GM12878 (cell line): ENCODE data around the gene A3GALT2.

Experiments
- CHD4 ChIP-seq: fragments of 200-600 bp; sonication (generic); IDR thresholded peaks from 2 replicates; pipeline ENCODE4 v1.6.1; 2016; ENCODE audit warnings: mild to moderate bottlenecking
- EP300 ChIP-seq, 2 experiments: fragments of 150-350 bp in 1 of 2; IDR thresholded peaks; 2 replicates each; pipeline ENCODE4 v1.6.1; 2011 to 2012; ENCODE audit warnings: low read depth in 2 of 2, low read length in 2 of 2, borderline replicate concordance in 1 of 2, improper control_type of control experiment in 1 of 2, inconsistent platforms in 1 of 2; ENCODE audit not compliant: control insufficient read depth in 1 of 2
- EZH2 ChIP-seq: IDR thresholded peaks from 2 replicates; pipeline ENCODE4 v1.6.1; 2012; ENCODE audit warnings: low read depth, mild to moderate bottlenecking, control low read depth, inconsistent platforms, low read length, borderline replicate concordance; ENCODE audit not compliant: control insufficient read depth
- HDGF ChIP-seq: fragments of 450-650 bp; IDR thresholded peaks from 2 replicates; pipeline ENCODE4 v1.6.1; 2016; ENCODE audit warnings: antibody characterized with exemption
- POLR2A ChIP-seq: IDR thresholded peaks from 2 replicates; pipeline ENCODE4 v1.6.1; 2011; ENCODE audit warnings: low read depth, mild to moderate bottlenecking, low read length
- POLR2AphosphoS5 ChIP-seq: IDR thresholded peaks from 2 replicates; pipeline ENCODE4 v1.6.1; 2011; ENCODE audit warnings: mild to moderate bottlenecking, low read length, inconsistent platforms
- RFX5 ChIP-seq: IDR thresholded peaks from 2 replicates; pipeline ENCODE4 v1.6.1; 2011; ENCODE audit warnings: low read depth, low read length, improper control_type of control experiment
- SPI1 ChIP-seq: IDR thresholded peaks from 2 replicates; pipeline ENCODE4 v1.6.1; 2011; ENCODE audit warnings: low read depth, mild to moderate bottlenecking, low read length, moderate library complexity, borderline replicate concordance; ENCODE audit not compliant: insufficient read depth
- TF ChIP-seq, protein P1 (sequence below): IDR thresholded peaks from 2 replicates; pipeline ENCODE4 v1.6.1; 2012; ENCODE audit warnings: mild to moderate bottlenecking, low read depth, low read length
- TF ChIP-seq, protein P2 (sequence below): IDR thresholded peaks from 2 replicates; pipeline ENCODE4 v1.6.1; 2011; ENCODE audit warnings: low read depth, mild to moderate bottlenecking, low read length, moderate library complexity, borderline replicate concordance; ENCODE audit errors: extremely low read depth

DNA sequence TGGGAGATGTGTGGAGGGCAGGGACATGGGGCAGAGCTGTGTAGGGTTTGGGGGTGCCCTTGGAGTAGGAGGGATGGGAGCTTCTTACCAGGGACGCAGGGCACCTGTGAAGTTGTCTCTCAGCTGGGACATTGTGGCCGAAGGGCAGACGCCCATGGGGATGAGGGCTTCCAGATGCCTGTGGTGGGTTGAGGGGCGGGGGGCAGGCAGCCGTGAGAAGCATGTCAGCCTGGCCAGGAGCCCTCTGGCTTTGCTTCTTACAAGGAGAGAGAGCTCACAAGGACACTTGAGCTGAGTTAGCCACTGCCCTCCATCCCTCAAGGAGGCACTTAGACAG, 8.5 kb downstream of the A3GALT2 start:
- TF ChIP-seq, protein P1, sequence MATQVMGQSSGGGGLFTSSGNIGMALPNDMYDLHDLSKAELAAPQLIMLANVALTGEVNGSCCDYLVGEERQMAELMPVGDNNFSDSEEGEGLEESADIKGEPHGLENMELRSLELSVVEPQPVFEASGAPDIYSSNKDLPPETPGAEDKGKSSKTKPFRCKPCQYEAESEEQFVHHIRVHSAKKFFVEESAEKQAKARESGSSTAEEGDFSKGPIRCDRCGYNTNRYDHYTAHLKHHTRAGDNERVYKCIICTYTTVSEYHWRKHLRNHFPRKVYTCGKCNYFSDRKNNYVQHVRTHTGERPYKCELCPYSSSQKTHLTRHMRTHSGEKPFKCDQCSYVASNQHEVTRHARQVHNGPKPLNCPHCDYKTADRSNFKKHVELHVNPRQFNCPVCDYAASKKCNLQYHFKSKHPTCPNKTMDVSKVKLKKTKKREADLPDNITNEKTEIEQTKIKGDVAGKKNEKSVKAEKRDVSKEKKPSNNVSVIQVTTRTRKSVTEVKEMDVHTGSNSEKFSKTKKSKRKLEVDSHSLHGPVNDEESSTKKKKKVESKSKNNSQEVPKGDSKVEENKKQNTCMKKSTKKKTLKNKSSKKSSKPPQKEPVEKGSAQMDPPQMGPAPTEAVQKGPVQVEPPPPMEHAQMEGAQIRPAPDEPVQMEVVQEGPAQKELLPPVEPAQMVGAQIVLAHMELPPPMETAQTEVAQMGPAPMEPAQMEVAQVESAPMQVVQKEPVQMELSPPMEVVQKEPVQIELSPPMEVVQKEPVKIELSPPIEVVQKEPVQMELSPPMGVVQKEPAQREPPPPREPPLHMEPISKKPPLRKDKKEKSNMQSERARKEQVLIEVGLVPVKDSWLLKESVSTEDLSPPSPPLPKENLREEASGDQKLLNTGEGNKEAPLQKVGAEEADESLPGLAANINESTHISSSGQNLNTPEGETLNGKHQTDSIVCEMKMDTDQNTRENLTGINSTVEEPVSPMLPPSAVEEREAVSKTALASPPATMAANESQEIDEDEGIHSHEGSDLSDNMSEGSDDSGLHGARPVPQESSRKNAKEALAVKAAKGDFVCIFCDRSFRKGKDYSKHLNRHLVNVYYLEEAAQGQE, result no peak
- TF ChIP-seq SPI1 (no peak), HDGF (no peak), EZH2 (no peak), POLR2AphosphoS5 (no peak), RFX5 (no peak), POLR2A (no peak), EP300 (IDR thresholded peaks at IDR 0.05; ENCODE audit: borderline replicate concordance in 1 of 2, control insufficient read depth in 1 of 2, low read depth in 2 of 2, low read length in 2 of 2) (no peak), CHD4 (no peak)
- TF ChIP-seq, protein P2, sequence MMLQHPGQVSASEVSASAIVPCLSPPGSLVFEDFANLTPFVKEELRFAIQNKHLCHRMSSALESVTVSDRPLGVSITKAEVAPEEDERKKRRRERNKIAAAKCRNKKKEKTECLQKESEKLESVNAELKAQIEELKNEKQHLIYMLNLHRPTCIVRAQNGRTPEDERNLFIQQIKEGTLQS, result no peak
